CD4-positive, CD25-positive, alpha-beta regulatory T cell (primary cell): Measurements from ENCODE around the gene KRTAP5-3. TPM values are rescaled to one million over a fixed set of nuclear protein-coding genes. Genes with fewer than 3 reads are reported as not detected.
"Not testable (repeated sequence)": the region's sequence is repeated elsewhere in the genome, so short reads cannot be mapped to it uniquely, and the experiment has no call there.

ENCODE experiments used
- ATAC-seq, 2 donors: fragments of 150-1000 bp; cut with Tn5 transposase; one replicate each; pipeline ENCODE4 v1.10.0; 2021; ENCODE audit warnings: low read depth in 2 of 2, moderate number of reproducible peaks in 2 of 2, moderate library complexity in 1 of 2
- DNase-seq, 3 donors: peaks; one replicate each; pipeline versions ENCODE4 v3.0.0 to v3.0.0-alpha.2; 2012 to 2022; ENCODE audit warnings: mixed read lengths in 1 of 3
- H3K27ac ChIP-seq: one replicate; pipeline ENCODE4 v1.7.0; 2013; ENCODE audit warnings: mild to moderate bottlenecking, low read length; ENCODE audit not compliant: insufficient read depth, poor library complexity, severe bottlenecking
- H3K27me3 ChIP-seq: one replicate; pipeline ENCODE4 v1.7.0; 2013; ENCODE audit warnings: low read length; ENCODE audit not compliant: control insufficient read depth, insufficient read depth
- H3K36me3 ChIP-seq: one replicate; pipeline ENCODE4 v1.7.0; 2013; ENCODE audit warnings: mild to moderate bottlenecking, low read length, moderate library complexity; ENCODE audit not compliant: control insufficient read depth, insufficient read depth
- H3K4me1 ChIP-seq: 2 replicates; pipeline ENCODE4 v1.7.0; 2013; ENCODE audit warnings: mild to moderate bottlenecking, low read length; ENCODE audit not compliant: insufficient read depth, control insufficient read depth, poor library complexity, severe bottlenecking
- H3K4me3 ChIP-seq: one replicate; pipeline ENCODE4 v1.7.0; 2013; ENCODE audit warnings: low read depth, mild to moderate bottlenecking, low read length, moderate library complexity
- H3K9me3 ChIP-seq, 2 experiments: 1 replicate in 1 of 2; 2 replicates in 1 of 2; pipeline ENCODE4 v1.7.0; 2013; ENCODE audit warnings: low read length in 2 of 2, mild to moderate bottlenecking in 1 of 2, moderate library complexity in 1 of 2; ENCODE audit not compliant: control insufficient read depth in 2 of 2
- H3K27ac Mint-ChIP-seq, 3 donors: one replicate each; pipeline ENCODE4 v1.8.0; 2020 to 2022; ENCODE audit warnings: mild to moderate bottlenecking in 3 of 3, mixed read lengths in 3 of 3, moderate library complexity in 2 of 3
- H3K27me3 Mint-ChIP-seq: one replicate; pipeline ENCODE4 v1.8.0; 2022; ENCODE audit warnings: mild to moderate bottlenecking, mixed read lengths
- H3K36me3 Mint-ChIP-seq: one replicate; pipeline ENCODE4 v1.8.0; 2020; ENCODE audit warnings: mixed read lengths
- H3K4me1 Mint-ChIP-seq, 4 donors: one replicate each; pipeline ENCODE4 v1.8.0; 2020 to 2022; ENCODE audit warnings: mixed read lengths in 4 of 4, mild to moderate bottlenecking in 1 of 4
- H3K4me3 Mint-ChIP-seq, 4 donors: one replicate each; pipeline ENCODE4 v1.8.0; 2020 to 2022; ENCODE audit warnings: mild to moderate bottlenecking in 4 of 4, mixed read lengths in 4 of 4, moderate library complexity in 3 of 4
- H3K9me3 Mint-ChIP-seq, 7 donors: one replicate each; pipeline ENCODE4 v1.8.0; 2020 to 2022; ENCODE audit warnings: mixed read lengths in 7 of 7, mild to moderate bottlenecking in 3 of 7, moderate library complexity in 2 of 7
- polyA plus RNA-seq, 4 donors: library from polyadenylated mRNA; unstranded; fragments of 300-500 nt; fragmentation: Illumina TruSeq; gene quantifications; one replicate each; pipeline ENCODE4 v1.2.3, GENCODE V29; 2021
- total RNA-seq: library from RNA; stranded (reverse); gene quantifications from one replicate; pipeline ENCODE4 v1.2.3, GENCODE V29; 2022

KRTAP5-3 gene
- total and polyA plus RNA-seq, 5 donors from 2014 or later, result not detected

- not testable (repeated sequence) for ATAC-seq, H3K27ac ChIP-seq, H3K27me3 ChIP-seq, H3K27ac Mint-ChIP-seq, H3K4me3 ChIP-seq, H3K4me3 Mint-ChIP-seq, H3K9me3 Mint-ChIP-seq, H3K36me3 Mint-ChIP-seq, H3K36me3 ChIP-seq, H3K27me3 Mint-ChIP-seq, DNase-seq, H3K9me3 ChIP-seq
- H3K4me1 Mint-ChIP-seq, result peaks cover 0 to 26% (median 2%) of the 10 kb centered on the region in 4 donors
- peaks cover 15% of the 10 kb centered on the region for H3K4me1 ChIP-seq
These were observed 25.4 kb downstream of the KRTAP5-3 start for GRCh38 chr11:1582909-1583308.

GRCh38 chr11:1581976-1582375 lies 26.3 kb downstream of the KRTAP5-3 start:
- Mint-ChIP-seq H3K27ac (peak overlapping the region in 1 of 3 donors; percentile 51), H3K27me3 (no peaks in the 10 kb centered on the region), H3K4me1 (peaks cover 0 to 21% (median 2%) of the 10 kb centered on the region in 4 donors), H3K36me3 (peaks cover 4% of the 10 kb centered on the region), H3K4me3 (no peak overlapping the region), H3K9me3 (peaks cover 0 to 7% (median 0%) of the 10 kb centered on the region in 7 donors)
- Histone ChIP-seq H3K27me3 (no peaks in the 10 kb centered on the region), H3K4me3 (no peak overlapping the region), H3K4me1 (peaks cover 14% of the 10 kb centered on the region), H3K27ac (no peak overlapping the region), H3K9me3 (no peaks in the 10 kb centered on the region), H3K36me3 (no peaks in the 10 kb centered on the region)
- DNase-seq (no peak), ATAC-seq (no peak)

- no peak overlapping the region for H3K4me3 ChIP-seq
- Mint-ChIP-seq H3K27me3 (peaks cover 12% of the 10 kb centered on the region), H3K36me3 (peaks cover 4% of the 10 kb centered on the region), H3K27ac (peak overlapping the region in 1 of 3 donors; percentile 16), H3K9me3 (peaks cover 0 to 7% (median 0%) of the 10 kb centered on the region in 7 donors), H3K4me3 (peak overlapping the region; percentile 53 to 72 (median 65)), H3K4me1 (peaks cover 0 to 14% (median 1%) of the 10 kb centered on the region in 4 donors)
- no peaks in the 10 kb centered on the region for H3K36me3 ChIP-seq
- no peak overlapping the region for H3K27ac ChIP-seq
- H3K27me3 ChIP-seq, result no peaks in the 10 kb centered on the region
- peaks cover 25% of the 10 kb centered on the region for H3K4me1 ChIP-seq
- no peaks in the 10 kb centered on the region for H3K9me3 ChIP-seq
- DNase-seq (no peak), ATAC-seq (no peak)
These were observed 31.4 kb downstream of the KRTAP5-3 start for GRCh38 chr11:1576825-1577224.

- Mint-ChIP-seq H3K4me3 (peak overlapping the region; percentile 66 to 86 (median 76)), H3K27me3 (peaks cover 13% of the 10 kb centered on the region), H3K27ac (peak overlapping the region in 2 of 3 donors; percentile 14 to 52), H3K4me1 (peaks cover 0 to 17% (median 1%) of the 10 kb centered on the region in 4 donors)
- not testable (repeated sequence) for H3K27ac ChIP-seq, H3K36me3 ChIP-seq, H3K36me3 Mint-ChIP-seq, ATAC-seq, H3K27me3 ChIP-seq, DNase-seq, H3K9me3 Mint-ChIP-seq, H3K9me3 ChIP-seq, H3K4me3 ChIP-seq
- peaks cover 33% of the 10 kb centered on the region for H3K4me1 ChIP-seq
These were observed 32.5 kb downstream of the KRTAP5-3 start for GRCh38 chr11:1575756-1576155.

GRCh38 chr11:1574933-1575242 lies 33.4 kb downstream of the KRTAP5-3 start:
- Mint-ChIP-seq H3K4me1 (peaks cover 0 to 23% (median 1%) of the 10 kb centered on the region in 4 donors), H3K27me3 (peaks cover 17% of the 10 kb centered on the region), H3K4me3 (peak overlapping the region; percentile 66 to 86 (median 76)), H3K9me3 (peaks cover 0 to 7% (median 0%) of the 10 kb centered on the region in 7 donors), H3K36me3 (peaks cover 4% of the 10 kb centered on the region), H3K27ac (peak overlapping the region in 1 of 3 donors; percentile 52)
- DNase-seq, result no peak
- Histone ChIP-seq H3K4me3 (peak overlapping the region; percentile 24), H3K27ac (no peak overlapping the region), H3K36me3 (no peaks in the 10 kb centered on the region), H3K4me1 (peaks cover 40% of the 10 kb centered on the region), H3K9me3 (no peaks in the 10 kb centered on the region), H3K27me3 (peaks cover 3% of the 10 kb centered on the region)
- no peak for ATAC-seq

GRCh38 chr11:1574238-1574932 lies 33.9 kb downstream of the KRTAP5-3 start:
- Histone ChIP-seq H3K4me3 (peak overlapping the region; percentile 44), H3K9me3 (no peaks in the 10 kb centered on the region), H3K27me3 (peaks cover 3% of the 10 kb centered on the region), H3K27ac (peak overlapping the region; percentile 93), H3K36me3 (no peaks in the 10 kb centered on the region), H3K4me1 (peaks cover 40% of the 10 kb centered on the region)
- Mint-ChIP-seq H3K27ac (peak overlapping the region; percentile 48 to 92 (median 73)), H3K36me3 (peaks cover 4% of the 10 kb centered on the region), H3K4me3 (peak overlapping the region; percentile 84 to 93 (median 86)), H3K4me1 (peaks cover 0 to 28% (median 3%) of the 10 kb centered on the region in 4 donors), H3K9me3 (peaks cover 0 to 7% (median 0%) of the 10 kb centered on the region in 7 donors), H3K27me3 (peaks cover 20% of the 10 kb centered on the region)
- DNase-seq (peak; percentile 45 to 65 (median 51)), ATAC-seq (peak; percentile 44 to 54)

GRCh38 chr11:1573903-1574237 lies 34.4 kb downstream of the KRTAP5-3 start:
- peak overlapping the region; percentile 84 to 93 (median 86) for H3K4me3 Mint-ChIP-seq
- peak overlapping the region; percentile 93 for H3K27ac ChIP-seq

More at GRCh38 chr11:1573903-1574237, 34.4 kb downstream of the KRTAP5-3 start:
- H3K4me3 ChIP-seq, result peak overlapping the region; percentile 44
- DNase-seq (no peak), ATAC-seq (no peak)
- H3K27me3 ChIP-seq, result peaks cover 3% of the 10 kb centered on the region
- peaks cover 0 to 4% (median 0%) of the 10 kb centered on the region in 7 donors for H3K9me3 Mint-ChIP-seq
- peaks cover 4% of the 10 kb centered on the region for H3K36me3 Mint-ChIP-seq
- peaks cover 40% of the 10 kb centered on the region for H3K4me1 ChIP-seq
- peaks cover 24% of the 10 kb centered on the region for H3K27me3 Mint-ChIP-seq
- H3K4me1 Mint-ChIP-seq, result peaks cover 0 to 32% (median 4%) of the 10 kb centered on the region in 4 donors
- H3K36me3 ChIP-seq, result no peaks in the 10 kb centered on the region
- no peaks in the 10 kb centered on the region for H3K9me3 ChIP-seq
- peak overlapping the region; percentile 52 to 92 (median 73) for H3K27ac Mint-ChIP-seq
